Activated naive CD4-positive, alpha-beta T cell treated with anti-CD3 and anti-CD28 coated beads, Interleukin-2, amount 50 U/mL, for 72 hours (primary cell): ENCODE measurements around the gene PRAMEF5. TPM values are rescaled to one million over a fixed set of nuclear protein-coding genes. Genes with fewer than 3 reads are reported as not detected.
"Not testable (repeated sequence)": the region's sequence is repeated elsewhere in the genome, so short reads cannot be mapped to it uniquely, and the experiment has no call there.

Source experiments
- ATAC-seq, 2 donors: fragments of 150-1000 bp; cut with Tn5 transposase; 2 replicates each; pipeline ENCODE4 v1.10.0; 2021; ENCODE audit warnings: mild to moderate bottlenecking in 2 of 2, moderate library complexity in 2 of 2
- DNase-seq, 2 donors: peaks; one replicate each; pipeline ENCODE4 v3.0.0; 2021 to 2022; ENCODE audit warnings: low spot score in 2 of 2
- H3K27ac Mint-ChIP-seq, 2 donors: one replicate each; pipeline ENCODE4 v1.8.0; 2022; ENCODE audit warnings: mild to moderate bottlenecking in 2 of 2, mixed read lengths in 2 of 2
- H3K36me3 Mint-ChIP-seq, 2 donors: one replicate each; pipeline ENCODE4 v1.8.0; 2022; ENCODE audit warnings: mixed read lengths in 2 of 2
- H3K9me3 Mint-ChIP-seq, 2 donors: one replicate each; pipeline ENCODE4 v1.8.0; 2022; ENCODE audit warnings: mixed read lengths in 2 of 2
- total RNA-seq, 2 donors: library from RNA; stranded (reverse); gene quantifications; one replicate each; pipeline ENCODE4 v1.2.3, GENCODE V29; 2022

PRAMEF5 gene
- total RNA-seq, 2 donors from 2014 or later = not detected

DNA sequence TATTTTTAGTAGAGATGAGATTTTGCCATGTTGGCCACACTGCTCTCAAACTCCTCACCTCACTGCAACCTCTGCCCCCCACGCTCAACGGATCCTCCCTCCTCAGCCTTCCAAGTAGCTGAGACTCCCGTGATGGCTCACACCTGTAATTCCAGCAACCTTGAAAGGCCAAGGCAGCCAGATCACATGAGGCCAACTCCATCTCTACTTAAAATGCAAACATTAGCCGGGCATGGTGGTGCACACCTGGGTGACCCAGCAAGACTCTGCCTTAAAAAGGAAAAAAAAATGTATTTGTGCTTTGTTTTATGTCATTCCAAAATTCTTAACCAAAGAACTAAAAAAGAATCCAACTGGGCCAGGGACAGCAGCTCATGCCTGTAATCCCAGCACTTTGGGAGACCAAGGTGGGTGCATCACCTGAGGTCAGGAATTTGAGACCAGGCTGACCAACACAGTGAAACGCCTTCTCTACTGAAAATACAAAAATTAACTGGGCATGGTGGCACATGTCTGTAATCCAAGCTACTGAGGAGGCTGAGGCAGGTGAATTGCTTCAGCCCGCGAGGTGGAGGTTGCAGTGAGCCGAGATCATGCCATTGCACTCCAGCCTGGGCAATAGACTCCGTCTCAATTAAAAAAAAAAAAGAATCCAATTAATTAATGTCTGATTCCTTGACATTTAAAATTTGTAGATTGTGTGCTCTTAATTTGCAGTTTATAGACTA lies 10.3 kb upstream of the PRAMEF5 start:
- peak; percentile 1 to 41 for DNase-seq
- not testable (repeated sequence) for H3K27ac Mint-ChIP-seq, H3K36me3 Mint-ChIP-seq, ATAC-seq, H3K9me3 Mint-ChIP-seq

DNA sequence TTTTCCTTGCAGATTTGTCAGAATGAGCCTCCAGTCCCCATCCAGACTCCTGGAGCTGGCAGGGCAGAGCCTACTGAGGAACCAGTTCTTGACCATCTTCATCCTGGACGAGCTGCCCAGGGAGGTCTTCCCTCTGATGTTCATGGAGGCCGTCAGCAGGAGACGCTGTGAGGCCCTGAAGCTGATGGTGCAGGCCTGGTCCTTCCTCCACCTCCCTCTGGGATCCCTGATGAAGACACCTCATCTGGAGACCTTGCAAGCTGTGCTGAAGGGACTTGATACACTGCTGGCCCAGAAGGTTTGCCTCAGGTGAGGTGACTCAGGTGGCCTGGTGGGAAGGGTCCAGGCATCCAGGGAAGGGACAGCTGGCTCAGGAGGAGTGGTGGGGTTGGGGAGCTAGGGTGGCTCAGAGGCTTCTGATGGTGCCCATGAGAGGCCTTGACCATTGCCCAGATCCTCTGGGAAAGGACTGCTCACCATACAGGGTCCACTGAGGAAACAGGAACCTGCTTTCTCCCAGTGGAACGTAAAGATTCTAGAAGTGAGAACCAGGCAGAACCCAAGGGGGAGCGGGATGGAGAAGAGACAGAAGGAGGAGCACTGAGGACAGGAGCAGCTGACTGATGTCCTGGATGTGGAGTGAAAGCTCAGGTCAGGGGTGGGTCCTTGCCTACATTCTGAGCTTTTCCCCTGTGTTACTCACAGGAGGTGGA lies 8.0 kb upstream of the PRAMEF5 start:
- DNase-seq = peak in 1 of 2 donors; percentile 53
- H3K36me3 Mint-ChIP-seq, H3K27ac Mint-ChIP-seq, H3K9me3 Mint-ChIP-seq, ATAC-seq: not testable (repeated sequence)

DNA sequence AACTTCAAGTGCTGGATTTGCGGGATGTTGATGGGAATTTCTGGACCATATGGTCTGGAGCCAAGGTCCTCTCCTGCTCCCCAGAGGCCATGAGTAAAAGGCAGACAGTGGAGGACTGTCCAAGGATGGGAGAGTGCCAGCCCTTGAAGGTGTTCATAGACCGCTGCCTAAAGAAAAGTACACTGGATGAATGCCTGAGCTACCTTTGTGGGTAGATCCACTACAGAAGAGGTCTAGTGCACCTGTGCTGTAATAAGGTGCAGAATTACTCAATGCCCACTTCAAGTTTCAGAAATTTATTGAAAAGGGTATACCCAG lies 7.5 kb upstream of the PRAMEF5 start:
- not testable (repeated sequence) for H3K36me3 Mint-ChIP-seq, H3K27ac Mint-ChIP-seq, DNase-seq, ATAC-seq, H3K9me3 Mint-ChIP-seq

DNA sequence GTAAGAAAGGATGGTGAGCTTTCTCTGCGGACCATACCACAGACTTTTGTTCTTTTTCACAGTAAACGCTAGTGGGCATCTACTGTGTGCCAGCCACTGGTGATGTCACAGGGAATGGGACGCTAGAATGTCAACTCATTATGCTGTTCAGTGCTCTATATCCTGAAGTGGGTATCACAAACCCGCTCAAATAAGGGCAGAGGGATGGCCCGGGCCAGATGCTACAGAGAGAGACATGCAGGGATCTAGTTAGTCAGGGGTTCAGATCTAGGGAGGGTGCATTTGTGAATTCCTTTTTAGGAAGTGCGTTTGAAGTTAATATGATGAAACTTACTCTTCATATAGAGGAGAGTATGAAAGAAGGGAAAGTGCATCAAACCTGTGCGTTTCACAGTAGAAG lies 6.9 kb upstream of the PRAMEF5 start:
- DNase-seq = peak in 1 of 2 donors; percentile 41
- not testable (repeated sequence) for H3K27ac Mint-ChIP-seq, H3K36me3 Mint-ChIP-seq, H3K9me3 Mint-ChIP-seq, ATAC-seq

DNA sequence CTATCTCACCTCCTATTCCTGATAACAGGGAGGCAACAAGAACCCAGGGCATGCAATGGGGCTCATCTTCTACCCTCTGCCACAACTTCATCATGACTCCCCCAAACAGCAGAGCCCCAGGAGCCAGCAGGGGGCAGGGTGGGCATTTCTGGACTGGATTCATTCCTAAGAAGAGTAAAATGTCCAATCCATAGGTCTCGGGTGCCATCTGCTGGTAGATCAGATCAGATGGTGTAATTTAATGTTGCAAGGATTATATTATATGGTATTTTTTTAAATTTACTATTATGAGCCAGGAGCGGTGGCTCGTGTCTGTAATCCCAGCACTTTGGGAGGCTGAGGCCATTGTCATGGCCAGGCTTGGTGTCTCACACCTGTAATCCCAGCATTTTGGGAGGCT lies 11.1 kb downstream of the PRAMEF5 start:
- H3K9me3 Mint-ChIP-seq, ATAC-seq: not testable (repeated sequence)

DNA sequence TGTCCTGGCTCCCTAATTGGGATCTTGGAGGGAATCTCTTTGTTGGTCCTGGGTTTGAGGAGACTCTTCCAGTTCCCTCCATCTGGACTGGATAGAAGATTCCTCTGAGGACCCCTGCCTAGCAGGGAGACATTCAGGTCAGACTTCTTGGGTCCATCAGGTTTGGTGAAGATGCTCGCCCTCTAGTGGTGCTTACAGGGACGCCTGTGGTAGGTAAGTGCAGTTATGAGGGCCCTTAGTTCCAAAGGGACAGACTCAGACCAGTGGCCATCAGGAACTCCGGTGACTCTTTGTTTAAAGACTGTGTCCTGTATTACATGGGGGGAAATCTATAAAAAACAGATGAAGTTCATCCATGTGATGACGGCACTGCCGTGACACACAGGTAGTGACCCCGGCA lies 23.0 kb downstream of the PRAMEF5 start:
- H3K9me3 Mint-ChIP-seq, H3K27ac Mint-ChIP-seq, ATAC-seq: not testable (repeated sequence)

More for the DNA sequence above, 11.1 kb downstream of the PRAMEF5 start:
- not testable (repeated sequence) for H3K36me3 Mint-ChIP-seq, DNase-seq, H3K27ac Mint-ChIP-seq

DNA sequence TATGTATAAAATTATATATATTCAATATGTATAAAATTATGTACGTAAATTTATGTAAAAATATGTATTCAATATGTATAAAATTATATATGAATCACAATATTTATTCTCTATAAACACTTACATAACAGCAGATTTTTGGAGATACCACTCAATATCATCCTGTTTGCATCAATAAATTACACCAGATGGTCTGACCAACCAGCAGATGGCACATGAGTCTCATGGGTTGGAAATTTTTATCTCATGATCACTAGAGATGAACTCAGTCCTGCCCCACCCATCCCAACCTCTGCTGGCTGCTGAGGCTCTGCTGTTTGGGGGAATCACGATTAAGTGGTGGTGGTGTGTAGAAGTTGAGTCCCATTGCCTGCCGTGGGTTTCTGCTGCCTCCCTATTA lies 25.6 kb downstream of the PRAMEF5 start:
- DNase-seq, ATAC-seq, H3K27ac Mint-ChIP-seq, H3K9me3 Mint-ChIP-seq, H3K36me3 Mint-ChIP-seq: not testable (repeated sequence)

More for the DNA sequence above, 23.0 kb downstream of the PRAMEF5 start:
- not testable (repeated sequence) for DNase-seq, H3K36me3 Mint-ChIP-seq

DNA sequence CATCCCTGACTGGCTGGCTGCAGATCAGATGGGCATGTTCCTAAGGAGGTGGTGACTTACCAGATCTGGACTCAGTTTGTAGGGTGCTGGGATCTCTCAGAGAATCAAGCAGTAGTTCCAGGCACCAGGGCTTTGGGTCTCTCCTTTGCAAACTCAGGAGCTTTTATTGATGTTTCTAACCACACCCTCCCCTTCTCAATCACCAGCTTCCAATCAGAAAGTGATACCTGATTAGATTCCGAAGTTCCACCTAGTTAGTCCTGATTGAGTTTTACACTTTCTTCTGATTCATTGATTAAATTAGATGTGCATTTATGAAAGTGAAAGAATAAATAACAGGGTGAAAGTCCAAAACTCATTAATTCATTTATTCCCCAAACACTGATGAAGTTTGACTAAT lies 31.0 kb downstream of the PRAMEF5 start, which contains the start of gene PRAMEF8:
PRAMEF8 (minus strand) TSS at position 101 of the 400 bp plus-strand sequence. CDS start 1,046 bp downstream, outside the sequence.
- not testable (repeated sequence) for H3K27ac Mint-ChIP-seq, DNase-seq, ATAC-seq, H3K9me3 Mint-ChIP-seq, H3K36me3 Mint-ChIP-seq

DNA sequence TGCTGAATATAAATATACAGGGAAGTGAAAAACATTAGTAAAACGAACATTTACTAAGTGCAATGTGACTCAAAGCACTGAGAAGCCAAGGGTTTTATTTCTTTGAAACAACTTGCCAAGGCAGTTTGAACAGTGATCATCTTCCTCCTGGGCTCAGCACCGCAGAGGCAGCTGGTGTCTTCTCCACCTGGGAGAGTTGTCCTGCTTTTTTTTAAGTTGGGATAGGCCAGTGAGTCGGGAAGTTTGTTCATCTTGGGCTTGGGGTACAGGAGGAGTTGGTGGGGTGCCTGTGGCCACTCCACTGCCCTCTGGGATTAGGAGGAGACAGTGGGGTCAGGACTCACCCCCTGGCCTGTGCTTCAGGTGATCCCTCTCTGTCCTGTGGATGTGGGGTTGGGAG lies 35.0 kb downstream of the PRAMEF5 start:
- not testable (repeated sequence) for H3K9me3 Mint-ChIP-seq, H3K36me3 Mint-ChIP-seq, DNase-seq, H3K27ac Mint-ChIP-seq, ATAC-seq

DNA sequence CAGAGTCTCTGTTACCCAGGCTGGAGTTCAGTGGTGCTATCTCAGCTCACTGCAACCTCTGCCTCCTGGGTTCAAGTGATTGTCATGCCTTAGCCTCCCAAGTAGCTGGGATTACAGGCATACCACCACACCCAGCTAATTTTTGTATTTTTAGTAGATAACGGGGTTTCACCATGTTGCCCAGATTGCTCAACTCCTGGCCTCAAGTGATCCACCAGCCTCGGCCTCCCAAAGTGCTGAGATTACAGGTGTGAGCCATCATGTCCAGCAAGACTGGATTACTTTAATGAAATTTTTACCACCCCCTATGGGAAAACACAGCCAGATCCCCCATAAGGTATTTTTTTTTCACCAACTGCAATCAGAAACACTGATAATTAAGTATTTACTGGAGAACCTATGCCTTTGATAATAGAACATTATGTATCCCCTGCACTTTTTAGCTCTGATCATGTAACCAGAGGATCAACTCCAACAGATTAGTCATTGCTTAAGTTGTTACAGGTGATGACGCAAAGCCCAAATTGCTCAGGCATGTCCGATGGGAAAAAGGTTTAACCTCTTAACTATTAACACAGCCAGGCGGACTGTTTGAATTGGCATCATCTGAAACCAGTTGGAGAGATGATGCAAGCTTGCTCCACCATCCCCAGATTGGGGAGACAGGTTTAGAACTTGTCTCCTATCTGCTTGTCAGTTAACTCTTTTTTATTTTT lies 43.4 kb downstream of the PRAMEF5 start:
- ATAC-seq, H3K27ac Mint-ChIP-seq, H3K36me3 Mint-ChIP-seq, DNase-seq, H3K9me3 Mint-ChIP-seq: not testable (repeated sequence)

DNA sequence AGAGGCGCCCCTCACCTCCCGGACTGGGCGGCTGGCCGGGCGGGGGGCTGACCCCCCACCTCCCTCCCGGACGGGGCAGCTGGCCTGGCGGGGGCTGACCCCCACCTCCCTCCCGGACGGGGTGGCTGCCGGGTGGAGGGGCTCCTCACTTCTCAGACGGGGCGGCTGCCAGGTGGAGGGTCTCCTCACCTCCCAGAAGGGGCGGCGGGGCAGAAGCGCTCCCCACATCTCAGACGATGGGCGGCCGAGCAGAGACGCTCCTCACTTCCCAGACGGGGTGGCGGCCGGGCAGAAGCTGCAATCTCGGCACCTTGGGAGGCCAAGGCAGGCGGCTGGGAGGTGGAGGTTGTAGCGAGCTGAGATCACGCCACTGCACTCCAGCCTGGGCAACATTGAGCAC lies 44.7 kb downstream of the PRAMEF5 start:
- H3K9me3 Mint-ChIP-seq, H3K36me3 Mint-ChIP-seq, H3K27ac Mint-ChIP-seq, ATAC-seq, DNase-seq: not testable (repeated sequence)

DNA sequence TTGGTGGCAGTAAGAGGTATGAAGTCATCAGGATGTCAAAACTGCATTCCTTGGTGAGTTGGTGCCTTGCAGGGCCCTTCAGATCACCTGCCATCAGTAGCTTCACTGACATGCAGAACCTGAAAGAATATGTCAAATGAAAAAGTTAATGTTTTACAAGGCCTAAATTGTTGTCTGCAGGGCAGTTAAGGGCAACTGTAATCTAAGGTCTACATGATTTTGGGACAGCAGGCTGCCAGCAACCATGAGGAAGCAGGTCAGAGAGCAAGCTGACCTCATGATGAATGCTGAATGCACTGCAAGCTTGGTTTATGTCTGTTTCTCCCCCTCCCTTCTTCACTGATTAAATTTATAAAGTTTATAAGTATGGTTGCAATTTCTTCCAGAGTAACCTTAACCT lies 48.2 kb downstream of the PRAMEF5 start:
- ATAC-seq, H3K36me3 Mint-ChIP-seq, H3K9me3 Mint-ChIP-seq, DNase-seq, H3K27ac Mint-ChIP-seq: not testable (repeated sequence)

DNA sequence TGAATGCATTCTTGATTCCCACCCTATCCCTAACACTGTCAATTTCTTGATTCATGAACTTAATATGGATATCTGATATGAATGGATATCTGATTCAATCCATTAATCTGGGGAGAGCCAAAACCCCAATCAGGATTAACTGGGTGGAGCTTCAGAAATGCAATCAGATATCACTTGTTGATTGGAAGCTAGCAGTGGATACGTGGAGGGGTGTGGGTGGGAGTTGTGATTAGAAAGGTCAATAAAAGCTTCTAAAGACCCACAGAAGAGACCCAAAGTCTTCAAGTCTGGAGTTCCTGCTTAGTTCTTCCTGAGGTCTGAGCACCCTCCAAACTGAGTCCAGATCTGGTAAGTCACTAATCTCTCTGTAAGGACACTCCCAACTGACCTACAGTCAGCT lies 49.2 kb downstream of the PRAMEF5 start, which contains the start of gene PRAMEF33:
PRAMEF33 (plus strand) TSS at position 301 of the 400 bp plus-strand sequence. CDS start 2,416 bp downstream, outside the sequence.
- not testable (repeated sequence) for ATAC-seq, H3K9me3 Mint-ChIP-seq, H3K27ac Mint-ChIP-seq, DNase-seq, H3K36me3 Mint-ChIP-seq

Other genes with a start within 250 kb of the PRAMEF5 start
- not detected for gene PRAMEF27, start 197.6 kb upstream of the PRAMEF5 start, total RNA-seq
- not detected for gene HNRNPCL3, start 193.4 kb upstream of the PRAMEF5 start, total RNA-seq
- gene PRAMEF25, start 183.4 kb upstream of the PRAMEF5 start, total RNA-seq = not detected
- not detected for gene HNRNPCL2, start 137.3 kb upstream of the PRAMEF5 start, total RNA-seq
- gene PRAMEF26, start 98.2 kb upstream of the PRAMEF5 start, total RNA-seq = not detected
- not detected for gene HNRNPCL4, start 88.6 kb upstream of the PRAMEF5 start, total RNA-seq
- not detected for gene PRAMEF9, start 82.3 kb upstream of the PRAMEF5 start, total RNA-seq
- gene PRAMEF13, start 52.8 kb upstream of the PRAMEF5 start, total RNA-seq = not detected
- gene PRAMEF18, start 28.0 kb upstream of the PRAMEF5 start, total RNA-seq = not detected
- not detected for gene PRAMEF8, start 30.9 kb downstream of the PRAMEF5 start, total RNA-seq
- gene PRAMEF33, start 49.3 kb downstream of the PRAMEF5 start, total RNA-seq = not detected
- not detected for gene PRAMEF15, start 61.4 kb downstream of the PRAMEF5 start, total RNA-seq
- not detected for gene PRAMEF14, start 92.9 kb downstream of the PRAMEF5 start, total RNA-seq
- not detected for gene PRAMEF19, start 117.7 kb downstream of the PRAMEF5 start, total RNA-seq
- gene PRAMEF17, start 135.4 kb downstream of the PRAMEF5 start, total RNA-seq = not detected
- gene PRAMEF20, start 156.3 kb downstream of the PRAMEF5 start, total RNA-seq = not detected